ENCODE measurements around the gene IL23A. TPM values are rescaled to one million over a fixed set of nuclear protein-coding genes. Genes with fewer than 3 reads are reported as not detected.

IL23A gene
- total RNA-seq, 2 donors from 2014 or later, result 79.5 to 138 TPM

DNA sequence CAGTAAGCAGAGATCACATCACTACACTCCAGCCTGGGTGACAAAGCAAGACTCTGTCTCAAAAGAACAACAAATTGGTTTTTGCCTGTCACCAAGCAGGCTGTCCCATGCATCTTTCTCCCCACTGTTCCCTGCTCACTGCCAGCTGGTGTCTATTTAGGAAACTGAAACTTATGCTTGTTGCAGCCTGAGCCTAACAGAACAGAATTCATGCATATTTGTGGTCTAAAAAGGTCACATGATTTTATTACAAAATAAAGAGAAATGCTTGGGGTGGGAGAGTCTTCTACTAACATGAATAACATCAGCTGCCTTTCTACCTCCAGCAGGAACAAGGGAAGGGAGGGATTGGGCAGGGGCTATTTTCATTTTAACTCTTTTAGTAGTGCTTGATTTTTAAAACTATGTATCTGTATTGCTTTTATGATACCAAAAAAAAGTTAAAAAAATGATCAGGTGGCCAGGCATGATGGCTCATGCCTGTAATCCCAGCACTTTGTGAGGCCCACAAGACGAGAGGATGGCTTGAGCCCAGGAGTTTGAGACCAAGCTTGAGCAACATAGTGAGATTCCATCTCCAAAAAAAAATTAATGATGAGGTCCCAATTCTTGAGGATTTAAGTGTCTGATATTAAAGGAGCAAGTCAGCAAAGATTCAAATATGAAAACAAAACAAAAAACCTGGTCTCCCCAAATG is 20.3 kb downstream of the IL23A start:
- H3K4me1 Mint-ChIP-seq (ENCODE audit: low read depth), result peaks cover 38% of the 10 kb centered on the region
- no peaks in the 10 kb centered on the region for H3K9me3 Mint-ChIP-seq
- peak overlapping the region; percentile 96 for H3K27ac Mint-ChIP-seq
- no peak for ATAC-seq (replicated peaks in 1 of 2)
- peak overlapping the region; percentile 88 to 94 for H3K4me3 Mint-ChIP-seq
- no peaks in the 10 kb centered on the region for H3K27me3 Mint-ChIP-seq (ENCODE audit: low read depth)
- H3K36me3 Mint-ChIP-seq (ENCODE audit: insufficient read depth in 2 of 2), result peaks cover 7 to 17% of the 10 kb centered on the region in 2 donors
- no peak for DNase-seq

DNA sequence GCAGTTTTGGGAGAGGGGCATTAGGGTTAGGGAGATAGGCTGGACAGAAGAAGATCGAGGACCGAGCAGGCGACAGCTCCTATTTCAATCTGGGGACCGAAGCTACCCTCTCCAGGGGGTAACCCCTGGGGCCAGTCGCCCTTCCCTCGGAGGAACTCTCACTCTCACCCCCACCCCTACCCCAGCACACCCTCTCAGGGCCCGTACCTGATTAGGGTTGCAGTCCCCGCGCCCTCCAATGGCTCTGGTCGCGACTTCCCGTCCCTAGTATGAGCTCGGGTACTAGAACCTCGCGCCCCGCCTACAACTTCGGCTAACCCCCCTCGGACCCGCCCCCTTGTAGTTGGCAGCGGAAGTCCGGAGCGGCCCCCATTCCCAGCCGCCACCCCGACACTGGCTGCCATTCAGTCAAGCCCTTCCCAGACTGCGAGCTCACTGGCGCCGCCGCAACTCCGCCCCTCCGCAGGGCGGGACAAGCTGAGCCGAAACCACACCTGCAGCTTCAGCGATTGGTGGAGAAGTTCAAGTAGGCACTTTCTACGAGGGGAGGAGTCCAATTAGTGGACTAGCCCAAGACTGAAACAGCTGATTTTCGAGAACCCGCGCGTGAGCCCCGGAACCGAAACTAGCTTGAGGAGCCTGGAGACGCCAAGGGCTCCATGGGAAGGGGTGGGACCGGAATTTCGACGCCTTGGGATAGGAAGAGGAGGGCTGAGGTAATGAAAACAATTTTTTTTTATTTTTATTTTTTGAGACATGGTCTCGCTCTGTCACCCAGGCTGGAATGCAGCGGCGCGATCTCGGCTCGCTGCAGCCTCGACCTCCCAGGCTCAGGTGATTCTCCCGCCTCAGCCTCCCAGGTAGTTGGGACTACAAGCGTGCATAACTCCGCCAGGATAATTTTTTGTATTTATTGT is 21.4 kb downstream of the IL23A start, which contains the start of gene STAT2:
TSS of gene STAT2 (minus strand) at position 257 of the 917 bp plus-strand sequence. CDS start 3,536 bp downstream, outside the sequence.
- H3K27ac Mint-ChIP-seq, result peak within 1 kb of the TSS; percentile 96
- H3K27me3 Mint-ChIP-seq (ENCODE audit: low read depth), result no peaks in the 10 kb centered on the region
- ATAC-seq (replicated peaks in 1 of 2) (peak; percentile 97), DNase-seq (peak; percentile 99 to 100)
- peaks cover 5 to 12% of the 10 kb centered on the region in 2 donors for H3K36me3 Mint-ChIP-seq (ENCODE audit: insufficient read depth in 2 of 2)
- H3K9me3 Mint-ChIP-seq, result no peaks in the 10 kb centered on the region
- H3K4me1 Mint-ChIP-seq (ENCODE audit: low read depth), result peaks cover 38% of the 10 kb centered on the region
- H3K4me3 Mint-ChIP-seq, result peak within 1 kb of the TSS; percentile 88 to 94

DNA sequence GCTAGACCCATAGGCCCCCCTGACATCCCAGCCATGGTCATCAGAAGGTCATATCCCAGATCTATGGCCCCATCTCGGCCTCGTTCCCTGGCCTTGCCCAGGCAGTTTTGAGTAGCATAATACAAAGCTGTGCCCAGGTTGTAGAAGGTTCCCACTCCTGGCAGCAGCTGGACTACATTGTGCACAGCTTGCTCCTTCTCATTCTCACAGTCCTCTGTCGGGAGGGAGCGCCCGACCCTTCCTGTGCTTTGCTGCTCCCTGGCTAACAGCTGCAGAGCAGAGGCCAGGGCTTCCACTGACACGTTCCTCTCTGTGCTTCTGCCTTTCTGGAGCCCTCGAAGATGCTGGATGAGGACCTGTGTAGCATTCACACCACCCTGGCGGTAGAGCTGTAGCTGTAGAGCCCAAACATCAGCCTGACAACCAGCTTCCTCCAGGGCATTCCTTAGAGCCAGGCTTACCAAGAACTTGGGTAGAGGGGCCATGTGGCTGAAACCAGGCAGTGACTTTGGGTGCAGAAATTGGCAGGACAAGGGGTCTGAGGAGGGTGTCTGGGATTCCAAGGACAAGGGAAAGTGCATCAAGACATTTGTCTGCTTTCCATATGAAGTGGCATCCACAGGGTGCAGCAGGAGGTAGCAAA is 22.9 kb downstream of the IL23A start:
- Mint-ChIP-seq H3K4me3 (peak overlapping the region; percentile 88 to 94), H3K27me3 (ENCODE audit: low read depth) (no peaks in the 10 kb centered on the region), H3K9me3 (no peaks in the 10 kb centered on the region), H3K4me1 (ENCODE audit: low read depth) (peaks cover 38% of the 10 kb centered on the region), H3K27ac (peak overlapping the region; percentile 94), H3K36me3 (ENCODE audit: insufficient read depth in 2 of 2) (peaks cover 0 to 5% of the 10 kb centered on the region in 2 donors)
- ATAC-seq (replicated peaks in 1 of 2) (no peak), DNase-seq (no peak)

DNA sequence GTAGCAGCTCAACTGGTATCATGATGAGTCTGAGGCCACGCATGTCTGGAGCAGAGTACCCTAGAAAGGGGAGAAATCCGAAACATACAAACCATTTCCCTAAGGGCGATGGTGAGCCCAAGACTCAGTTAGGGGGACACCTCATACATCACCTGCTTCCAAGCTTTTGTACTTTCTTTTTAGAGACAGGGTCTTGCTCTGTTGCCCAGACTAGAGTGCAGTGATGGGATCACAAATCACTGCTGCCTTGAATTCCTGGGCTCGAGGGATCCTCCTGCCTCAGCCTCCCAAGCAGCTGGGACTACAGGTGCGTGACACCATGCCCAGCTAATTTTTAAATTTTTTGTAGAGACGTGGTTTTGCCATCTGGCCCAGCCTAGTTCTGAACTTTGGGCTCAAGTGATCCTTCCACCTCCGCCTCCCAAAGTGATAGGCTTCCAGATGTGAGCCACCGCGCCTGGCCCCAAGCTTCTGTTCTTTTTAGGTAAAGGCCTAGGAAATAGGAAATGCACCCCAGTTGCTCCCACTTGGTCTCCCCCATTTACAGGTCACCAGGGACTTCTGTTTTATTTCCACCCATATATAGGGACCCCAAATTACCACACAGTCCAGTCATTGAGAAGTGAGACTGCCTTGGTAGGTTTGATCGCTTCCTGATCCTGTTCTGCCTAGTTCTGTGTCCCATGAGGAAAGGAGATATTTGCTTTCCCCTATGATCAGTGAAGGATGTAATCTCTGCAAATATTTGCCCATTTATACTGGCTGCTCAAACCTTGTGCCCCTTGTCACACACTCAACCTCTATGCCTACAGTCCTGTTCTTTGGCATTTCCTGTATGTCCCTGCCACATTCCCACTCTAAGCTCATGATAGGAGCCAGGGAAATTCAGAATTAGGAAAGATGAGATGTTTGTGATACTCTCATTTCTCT is 23.7 kb downstream of the IL23A start, which contains the start of gene APOF:
TSS of gene APOF (minus strand) at position 728 of the 930 bp plus-strand sequence. CDS start at position 616, 112 bp downstream.
- Mint-ChIP-seq H3K36me3 (ENCODE audit: insufficient read depth in 2 of 2) (peaks cover 0 to 5% of the 10 kb centered on the region in 2 donors), H3K4me3 (peak within 1 kb of the TSS; percentile 88 to 94), H3K27ac (peak within 1 kb of the TSS; percentile 22), H3K9me3 (no peaks in the 10 kb centered on the region), H3K4me1 (ENCODE audit: low read depth) (peaks cover 38% of the 10 kb centered on the region), H3K27me3 (ENCODE audit: low read depth) (no peaks in the 10 kb centered on the region)
- no peak for DNase-seq
- no peak for ATAC-seq (replicated peaks in 1 of 2)

DNA sequence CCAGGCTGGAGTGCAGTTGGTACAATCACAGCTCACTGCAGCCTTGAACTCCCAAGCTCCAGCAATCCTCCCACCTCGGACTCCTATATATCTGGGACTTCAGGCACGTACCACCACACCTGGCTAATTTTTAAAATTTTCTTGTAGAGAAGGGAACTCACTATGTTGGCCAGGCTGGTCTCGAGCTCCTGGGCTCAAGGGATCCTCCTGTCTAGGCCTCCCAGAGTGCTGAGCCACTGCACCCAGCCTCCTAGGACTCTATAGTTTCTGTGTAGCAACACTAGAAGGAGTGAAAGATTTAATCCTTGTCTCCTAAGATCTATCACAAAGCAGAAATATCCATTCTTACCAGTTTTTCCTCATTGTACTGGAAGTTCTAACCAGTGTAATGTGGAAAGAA is 28.3 kb downstream of the IL23A start:
- Mint-ChIP-seq H3K4me3 (no peak overlapping the region), H3K9me3 (no peaks in the 10 kb centered on the region), H3K27me3 (ENCODE audit: low read depth) (no peaks in the 10 kb centered on the region), H3K27ac (no peak overlapping the region), H3K36me3 (ENCODE audit: insufficient read depth in 2 of 2) (no peaks in the 10 kb centered on the region), H3K4me1 (ENCODE audit: low read depth) (no peaks in the 10 kb centered on the region)
- ATAC-seq (replicated peaks in 1 of 2) (no peak), DNase-seq (no peak)

DNA sequence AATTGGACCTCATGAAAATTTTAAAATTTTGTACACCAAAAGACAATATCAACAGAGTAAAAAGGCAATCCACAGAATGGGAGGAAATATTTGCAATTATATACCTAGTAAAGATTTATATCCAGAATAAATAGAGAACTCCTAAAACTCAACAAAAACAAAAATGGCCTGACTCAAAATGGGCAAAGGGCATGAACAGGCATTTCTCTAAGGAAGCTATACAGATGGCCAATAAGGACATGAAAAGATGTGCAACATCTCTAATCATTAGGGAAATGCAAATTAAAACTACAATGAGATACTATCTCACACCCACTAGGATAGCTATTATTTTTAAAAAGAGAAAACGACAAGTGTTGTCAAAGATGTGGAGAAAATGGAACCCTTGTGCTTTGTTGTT is 34.8 kb downstream of the IL23A start:
- Mint-ChIP-seq H3K4me1 (ENCODE audit: low read depth) (peaks cover 8% of the 10 kb centered on the region), H3K27ac (no peak overlapping the region), H3K27me3 (ENCODE audit: low read depth) (no peaks in the 10 kb centered on the region), H3K4me3 (no peak overlapping the region), H3K9me3 (peaks cover 0 to 5% of the 10 kb centered on the region in 2 donors), H3K36me3 (ENCODE audit: insufficient read depth in 2 of 2) (peaks cover 0 to 2% of the 10 kb centered on the region in 2 donors)
- ATAC-seq (replicated peaks in 1 of 2) (no peak), DNase-seq (no peak)

DNA sequence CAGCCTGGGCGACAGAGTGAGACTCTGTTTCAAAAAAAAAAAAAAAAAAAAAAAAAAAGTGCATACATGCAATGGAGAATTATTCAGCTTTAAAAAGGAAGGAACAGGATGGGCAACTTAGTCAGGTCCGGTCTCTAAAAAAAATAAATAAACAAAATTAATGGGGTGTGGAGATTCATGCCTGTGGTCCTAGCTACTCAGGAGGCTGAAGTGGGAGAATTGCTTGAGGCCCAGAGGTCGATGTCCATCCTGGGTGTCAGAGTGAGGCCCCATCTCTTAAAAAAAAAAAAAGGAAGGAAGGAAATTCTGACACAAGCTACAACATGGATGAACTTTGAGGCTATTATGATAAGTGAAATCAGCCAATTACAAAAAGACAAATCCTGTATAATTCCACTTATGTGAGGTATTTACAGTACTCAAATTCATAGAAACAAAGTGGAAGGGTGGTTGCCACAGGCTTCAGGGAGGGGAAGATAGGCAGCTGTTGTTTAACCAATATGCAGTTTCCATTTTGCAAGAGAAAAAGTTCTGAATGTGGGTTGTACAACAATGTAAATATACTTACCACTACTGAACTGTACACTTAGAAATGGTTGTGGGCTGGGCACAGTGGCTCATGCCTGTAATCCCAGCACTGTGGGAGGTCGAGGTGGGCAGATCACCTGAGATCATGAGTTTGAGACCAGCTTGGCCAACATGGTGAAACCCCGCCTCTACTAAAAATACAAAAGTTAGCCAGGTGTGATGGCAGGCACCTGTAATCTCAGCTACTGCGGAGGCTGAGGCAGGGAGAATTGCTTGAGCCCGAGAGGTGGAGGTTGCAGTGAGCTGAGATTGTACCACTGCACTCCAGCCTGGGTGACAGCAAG is 36.3 kb downstream of the IL23A start:
- H3K27ac Mint-ChIP-seq, result no peak overlapping the region
- no peak for ATAC-seq (replicated peaks in 1 of 2)
- no peaks in the 10 kb centered on the region for H3K27me3 Mint-ChIP-seq (ENCODE audit: low read depth)
- H3K4me3 Mint-ChIP-seq, result no peak overlapping the region
- H3K36me3 Mint-ChIP-seq (ENCODE audit: insufficient read depth in 2 of 2), result peaks cover 0 to 2% of the 10 kb centered on the region in 2 donors
- DNase-seq, result no peak
- H3K9me3 Mint-ChIP-seq, result peaks cover 0 to 5% of the 10 kb centered on the region in 2 donors
- H3K4me1 Mint-ChIP-seq (ENCODE audit: low read depth), result peaks cover 8% of the 10 kb centered on the region

DNA sequence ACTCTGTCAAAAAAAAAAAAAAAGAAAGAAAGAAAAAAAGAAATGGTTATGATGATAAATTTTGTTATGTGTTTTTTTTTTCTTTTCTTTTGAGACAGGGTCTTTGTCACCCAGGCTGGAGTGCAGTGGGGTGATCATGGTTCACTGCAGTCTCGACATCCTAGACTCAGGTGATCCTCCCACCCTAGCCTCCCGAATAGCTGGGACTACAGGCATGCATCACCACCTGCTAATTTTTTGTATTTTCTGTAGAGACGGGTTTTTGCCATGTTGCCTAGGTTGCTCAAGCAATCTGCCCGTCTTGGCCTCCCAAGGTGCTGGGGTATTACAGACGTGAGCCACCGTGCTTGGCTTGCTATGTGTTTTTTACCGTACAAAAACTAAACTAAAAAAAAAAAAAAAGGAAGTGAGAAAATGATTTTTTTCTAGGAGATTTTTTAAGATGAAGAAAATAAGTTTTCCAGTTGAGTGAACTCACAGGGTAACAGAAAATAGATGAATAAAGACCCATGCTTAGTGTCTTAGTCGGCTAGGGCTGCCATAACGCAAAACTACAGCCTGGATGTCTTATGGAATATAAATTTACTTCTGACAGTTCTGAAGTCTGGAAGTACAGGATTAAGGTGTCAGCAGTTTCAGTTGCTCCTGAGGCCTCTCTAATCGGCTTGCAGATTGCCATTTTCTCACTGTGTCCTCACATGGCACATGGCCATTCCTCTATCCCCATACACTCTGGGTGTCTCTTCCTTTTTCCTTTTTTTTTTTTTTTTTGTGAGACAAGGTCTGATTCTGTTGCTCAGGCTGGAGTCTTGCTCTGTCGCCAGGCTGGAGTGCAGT is 37.1 kb downstream of the IL23A start:
- Mint-ChIP-seq H3K4me3 (no peak overlapping the region), H3K27me3 (ENCODE audit: low read depth) (no peaks in the 10 kb centered on the region), H3K9me3 (peaks cover 0 to 5% of the 10 kb centered on the region in 2 donors), H3K27ac (no peak overlapping the region), H3K4me1 (ENCODE audit: low read depth) (peaks cover 8% of the 10 kb centered on the region), H3K36me3 (ENCODE audit: insufficient read depth in 2 of 2) (peaks cover 0 to 2% of the 10 kb centered on the region in 2 donors)
- ATAC-seq (replicated peaks in 1 of 2), result no peak
- no peak for DNase-seq

DNA sequence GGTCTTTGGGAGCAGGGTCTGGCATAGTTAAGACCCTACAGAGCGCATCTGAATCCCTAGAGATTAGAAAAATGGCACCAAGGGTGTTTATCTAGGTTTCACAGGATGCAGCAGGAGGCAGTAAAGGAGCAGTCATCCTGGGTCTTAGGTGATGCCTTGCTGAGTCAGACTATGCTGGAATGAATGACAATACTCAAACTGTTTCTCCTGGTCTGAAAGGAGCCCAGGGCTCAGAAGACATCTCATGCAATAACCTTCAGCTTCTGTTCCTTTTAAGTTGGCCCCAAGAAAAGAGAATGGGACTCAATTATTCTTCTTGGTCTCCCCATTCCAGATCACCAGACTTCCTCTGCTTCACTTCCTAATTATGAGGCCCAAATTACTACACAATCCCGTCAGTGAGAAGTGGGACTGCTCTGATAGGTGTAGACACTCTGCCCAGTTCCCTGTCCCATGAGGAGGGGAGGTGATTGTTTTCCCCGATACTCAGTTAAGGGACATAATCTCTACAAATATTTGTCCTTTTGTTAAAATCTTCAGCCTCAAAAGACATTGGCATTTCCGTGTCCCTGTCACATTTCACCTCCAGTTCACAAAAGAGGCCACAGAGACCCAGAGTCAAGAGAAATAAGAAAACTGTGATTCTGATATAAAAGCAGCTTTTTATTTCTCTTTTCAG is 38.8 kb downstream of the IL23A start:
- peak; percentile 69 to 94 for ATAC-seq (replicated peaks in 1 of 2)
- DNase-seq, result no peak
- Mint-ChIP-seq H3K9me3 (peaks cover 0 to 5% of the 10 kb centered on the region in 2 donors), H3K27me3 (ENCODE audit: low read depth) (no peaks in the 10 kb centered on the region), H3K27ac (no peak overlapping the region), H3K36me3 (ENCODE audit: insufficient read depth in 2 of 2) (peaks cover 0 to 2% of the 10 kb centered on the region in 2 donors), H3K4me3 (no peak overlapping the region), H3K4me1 (ENCODE audit: low read depth) (peaks cover 8% of the 10 kb centered on the region)

DNA sequence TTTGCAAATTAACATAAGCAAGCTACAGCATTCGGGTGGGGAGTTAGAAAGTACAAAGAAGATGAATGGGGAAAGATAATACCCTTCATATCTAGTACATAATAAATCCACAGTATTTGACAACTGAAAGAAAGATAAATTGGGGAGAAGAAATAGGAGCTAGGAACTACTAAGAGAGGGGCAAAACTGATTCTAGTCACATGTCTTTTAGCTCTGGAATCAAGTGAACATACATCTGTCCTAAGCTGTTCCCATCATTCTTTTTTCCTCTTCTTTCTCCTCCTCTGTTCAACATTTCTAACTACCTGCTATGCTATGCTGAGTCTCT is 39.3 kb downstream of the IL23A start:
- H3K4me1 Mint-ChIP-seq (ENCODE audit: low read depth), result peaks cover 8% of the 10 kb centered on the region
- no peak overlapping the region for H3K27ac Mint-ChIP-seq
- H3K4me3 Mint-ChIP-seq, result no peak overlapping the region
- peaks cover 0 to 5% of the 10 kb centered on the region in 2 donors for H3K9me3 Mint-ChIP-seq
- DNase-seq (no peak), ATAC-seq (replicated peaks in 1 of 2) (no peak)
- H3K27me3 Mint-ChIP-seq (ENCODE audit: low read depth), result no peaks in the 10 kb centered on the region
- H3K36me3 Mint-ChIP-seq (ENCODE audit: insufficient read depth in 2 of 2), result peaks cover 0 to 2% of the 10 kb centered on the region in 2 donors
